CD4-positive, alpha-beta memory T cell (primary cell): ENCODE measurements around the gene PLD2. TPM values are rescaled to one million over a fixed set of nuclear protein-coding genes. Genes with fewer than 3 reads are reported as not detected.
A peak's percentile ranks its signal among the peaks of the same experiment; 100 is the strongest.

ENCODE experiments used
- CTCF ChIA-PET: fragments of 350-600 bp; sonication (Branson Sonifier 250); formaldehyde crosslinking; loops from one replicate; lab custom pipeline; 2021; ENCODE audit warnings: inconsistent platforms; ENCODE audit not compliant: partially characterized antibody; lab: Charles Lee
- POLR2A ChIA-PET: fragments of 350-600 bp; sonication (Branson Sonifier 250); formaldehyde crosslinking; loops from one replicate; lab custom pipeline; 2021; ENCODE audit not compliant: partially characterized antibody; lab: Charles Lee
- DNase-seq, 5 donors: peaks; one replicate each; pipeline versions ENCODE4 v3.0.0 to v3.0.0-alpha.2; 2020 to 2022; ENCODE audit warnings: mixed read lengths in 1 of 5
- H3K27ac ChIP-seq: one replicate; pipeline ENCODE4 v1.7.0; 2013; ENCODE audit warnings: low read depth, low read length
- H3K27me3 ChIP-seq: 2 replicates; pipeline ENCODE4 v1.7.0; 2013; ENCODE audit warnings: mild to moderate bottlenecking, low read length, moderate library complexity; ENCODE audit not compliant: insufficient read depth
- H3K36me3 ChIP-seq: 2 replicates; pipeline ENCODE4 v1.7.0; 2013; ENCODE audit warnings: mild to moderate bottlenecking, low read length, moderate library complexity; ENCODE audit not compliant: insufficient read depth
- H3K4me1 ChIP-seq: 2 replicates; pipeline ENCODE4 v1.7.0; 2013; ENCODE audit warnings: mild to moderate bottlenecking, low read length, moderate library complexity; ENCODE audit not compliant: insufficient read depth
- H3K4me3 ChIP-seq, 2 donors: one replicate each; pipeline ENCODE4 v1.7.0; 2013; ENCODE audit warnings: low read length in 2 of 2, mild to moderate bottlenecking in 1 of 2
- H3K9me3 ChIP-seq, 2 donors: one replicate each; pipeline ENCODE4 v1.7.0; 2013; ENCODE audit warnings: low read length in 2 of 2, control low read depth in 1 of 2; ENCODE audit not compliant: control insufficient read depth in 1 of 2
- H3K27ac Mint-ChIP-seq, 7 donors: one replicate each; pipeline ENCODE4 v1.8.0; 2020 to 2021; ENCODE audit warnings: mixed read lengths in 7 of 7, mild to moderate bottlenecking in 6 of 7, inconsistent platforms in 3 of 7, moderate library complexity in 3 of 7
- H3K27me3 Mint-ChIP-seq, 2 donors: one replicate each; pipeline ENCODE4 v1.8.0; 2020 to 2021; ENCODE audit warnings: mixed read lengths in 2 of 2
- H3K36me3 Mint-ChIP-seq, 2 donors: one replicate each; pipeline ENCODE4 v1.8.0; 2020 to 2021; ENCODE audit warnings: mixed read lengths in 2 of 2, inconsistent platforms in 1 of 2, mild to moderate bottlenecking in 1 of 2
- H3K4me1 Mint-ChIP-seq, 4 donors: one replicate each; pipeline ENCODE4 v1.8.0; 2020 to 2021; ENCODE audit warnings: mixed read lengths in 4 of 4, mild to moderate bottlenecking in 1 of 4
- H3K4me3 Mint-ChIP-seq, 8 donors: one replicate each; pipeline ENCODE4 v1.8.0; 2020 to 2021; ENCODE audit warnings: mixed read lengths in 8 of 8, mild to moderate bottlenecking in 7 of 8, moderate library complexity in 6 of 8, inconsistent platforms in 3 of 8
- H3K9me3 Mint-ChIP-seq, 8 donors: one replicate each; pipeline ENCODE4 v1.8.0; 2020 to 2021; ENCODE audit warnings: mixed read lengths in 8 of 8, mild to moderate bottlenecking in 5 of 8, inconsistent platforms in 3 of 8, moderate library complexity in 1 of 8
- intact Hi-C: fragments of 100-400 bp; cut with micrococcal nuclease; formaldehyde crosslinking; loops from one replicate; pipeline ENCODE4 v1.15.1; 2023
- polyA plus RNA-seq, 2 donors: library from polyadenylated mRNA; unstranded; fragments of 300-500 nt; fragmentation: Illumina TruSeq; gene quantifications; one replicate each; pipeline ENCODE4 v1.2.3, GENCODE V29; 2021
- total RNA-seq, 2 experiments: library from RNA; stranded (reverse); gene quantifications; one replicate each; pipeline ENCODE4 v1.2.3, GENCODE V29; 2021

Gene PLD2
- total and polyA plus RNA-seq, 4 experiments from 2014 or later: 1.9 to 37.5 (median 17.9) TPM

DNA sequence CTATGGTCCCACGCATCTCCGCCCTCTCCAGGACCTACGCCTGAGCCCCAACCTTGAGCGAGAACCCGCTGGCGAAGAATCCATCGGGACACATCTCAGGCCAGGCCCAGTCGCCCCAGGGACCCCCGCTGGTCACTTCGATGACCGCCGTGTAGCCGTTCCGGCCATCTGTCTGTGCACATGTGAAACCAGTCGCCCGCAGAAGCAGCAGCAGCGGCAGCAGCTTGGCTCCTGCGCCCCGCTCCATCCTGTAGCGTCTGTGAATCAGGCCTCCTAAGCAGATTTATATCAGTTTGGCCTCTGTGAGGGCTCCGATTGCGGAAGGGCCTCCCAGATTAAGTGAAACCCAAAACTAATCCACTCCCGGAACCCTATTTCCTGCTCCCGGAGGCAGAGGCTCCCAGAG lies 20.8 kb upstream of the PLD2 start, which contains the start of gene VMO1:
TSS of gene VMO1 (minus strand) at position 259 of the 406 bp plus-strand sequence. CDS start at position 247, 12 bp downstream.
- Histone ChIP-seq H3K4me3 (no peak within 1 kb of the TSS), H3K9me3 (no peaks in the 10 kb centered on the region), H3K4me1 (peaks cover 26% of the 10 kb centered on the region), H3K36me3 (no peaks in the 10 kb centered on the region), H3K27ac (no peak within 1 kb of the TSS), H3K27me3 (peaks cover 31% of the 10 kb centered on the region)
- intact Hi-C loops: no loop called here
- CTCF ChIA-PET: interaction anchor here (1.4 kb wide), 1 partner anchor 103 kb away, joined by 4 read pairs; no protein-coding TSS in a partner anchor
- H3K27ac Mint-ChIP-seq: peak within 1 kb of the TSS in 1 of 7 donors; percentile 13
- H3K4me1 Mint-ChIP-seq: peaks cover 9 to 41% (median 17%) of the 10 kb centered on the region in 4 donors
- POLR2A ChIA-PET: interaction anchor here (0.6 to 2.8 kb wide), 4 partner anchors 10 to 76 kb away, joined by 4 to 9 read pairs (median 6); partner anchors contain the start of genes ARRB2 and PSMB6
- no peak for DNase-seq
- peaks cover 0 to 2% of the 10 kb centered on the region in 2 donors for H3K36me3 Mint-ChIP-seq
- no peaks in the 10 kb centered on the region for H3K9me3 Mint-ChIP-seq
- peak within 1 kb of the TSS; percentile 32 to 74 (median 64) for H3K4me3 Mint-ChIP-seq
- H3K27me3 Mint-ChIP-seq: peaks cover 40 to 41% of the 10 kb centered on the region in 2 donors

DNA sequence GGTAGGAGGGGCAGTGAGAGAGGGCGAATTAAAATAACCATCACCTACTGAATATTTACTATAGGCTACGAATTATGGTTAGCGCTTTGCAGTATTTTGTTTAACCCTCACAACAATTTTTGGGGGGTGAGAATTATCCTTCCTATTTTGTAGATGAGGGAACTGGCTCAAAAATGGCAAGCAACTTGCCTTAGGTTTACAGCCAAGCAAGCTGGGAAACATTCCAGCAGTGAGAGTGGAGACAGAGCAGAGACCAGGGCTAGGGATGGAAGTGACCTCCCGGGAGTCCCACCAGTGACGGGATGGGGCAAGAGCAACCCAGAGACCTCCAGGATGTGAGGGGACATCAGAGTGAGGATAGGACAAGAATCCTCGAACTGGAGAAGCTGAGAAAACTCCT lies 20.4 kb upstream of the PLD2 start:
- peaks cover 0 to 2% of the 10 kb centered on the region in 2 donors for H3K36me3 Mint-ChIP-seq
- no peaks in the 10 kb centered on the region for H3K36me3 ChIP-seq
- ChIA-PET POLR2A (interaction anchor here (1.6 to 2.8 kb wide), 3 partner anchors 10 to 77 kb away, joined by 4 to 9 read pairs (median 9); partner anchors contain the start of genes ARRB2 and PSMB6), CTCF (interaction anchor here (0.7 to 1.4 kb wide), 2 partner anchors 53 to 102 kb away, joined by 3 to 4 read pairs; no protein-coding TSS in a partner anchor)
- H3K4me3 Mint-ChIP-seq: peak overlapping the region in 3 of 8 donors; percentile 24 to 45 (median 44)
- peak overlapping the region in 1 of 7 donors; percentile 4 for H3K27ac Mint-ChIP-seq
- peaks cover 31% of the 10 kb centered on the region for H3K27me3 ChIP-seq
- H3K27me3 Mint-ChIP-seq: peaks cover 40 to 41% of the 10 kb centered on the region in 2 donors
- H3K4me1 Mint-ChIP-seq: peaks cover 10 to 41% (median 17%) of the 10 kb centered on the region in 4 donors
- H3K4me3 ChIP-seq: no peak overlapping the region
- intact Hi-C loops: no loop called here
- peaks cover 26% of the 10 kb centered on the region for H3K4me1 ChIP-seq
- H3K9me3 ChIP-seq: no peaks in the 10 kb centered on the region
- no peak for DNase-seq
- H3K27ac ChIP-seq: no peak overlapping the region
- no peaks in the 10 kb centered on the region for H3K9me3 Mint-ChIP-seq

DNA sequence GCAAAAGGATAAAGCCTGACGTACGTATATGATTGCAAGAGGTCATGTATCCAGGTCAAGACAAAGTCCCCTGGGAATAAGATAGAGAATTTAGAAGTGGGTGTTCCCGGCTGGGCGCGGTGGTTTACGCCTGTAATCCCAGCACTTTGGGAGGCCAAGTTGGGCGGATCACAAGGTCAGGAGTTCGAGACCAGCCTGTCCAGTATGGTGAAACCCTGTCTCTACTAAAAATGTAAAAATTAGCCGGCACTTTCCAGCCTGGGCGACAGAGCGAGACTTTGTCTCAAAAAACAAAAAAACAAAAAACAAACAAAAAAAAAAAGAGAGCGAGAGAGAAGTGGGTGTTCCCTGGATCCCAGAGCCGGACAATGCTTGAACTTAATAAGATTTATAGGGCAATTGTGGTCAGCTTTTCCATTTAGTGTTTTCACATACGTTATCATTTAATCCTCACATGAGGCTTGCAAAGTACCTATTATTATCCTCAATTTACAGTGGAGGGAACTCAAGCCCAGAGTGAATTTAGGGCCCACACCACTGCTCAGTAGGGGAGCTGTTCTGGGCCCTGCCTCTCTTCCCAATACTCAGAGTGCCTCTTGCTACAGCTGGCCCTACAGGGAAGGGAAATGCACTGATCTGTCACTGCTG lies 18.7 kb upstream of the PLD2 start:
- H3K27me3 Mint-ChIP-seq: peaks cover 30 to 33% of the 10 kb centered on the region in 2 donors
- Histone ChIP-seq H3K4me1 (peaks cover 26% of the 10 kb centered on the region), H3K27me3 (peaks cover 25% of the 10 kb centered on the region), H3K9me3 (no peaks in the 10 kb centered on the region), H3K4me3 (no peak overlapping the region), H3K36me3 (no peaks in the 10 kb centered on the region), H3K27ac (no peak overlapping the region)
- H3K27ac Mint-ChIP-seq: peak overlapping the region in 3 of 7 donors; percentile 29 to 48 (median 47)
- POLR2A ChIA-PET: interaction anchor here (1.0 to 3.9 kb wide), 4 partner anchors 19 to 78 kb away, joined by 3 to 81 read pairs (median 33); partner anchors contain the start of genes ARRB2, MED11 and PLD2
- peaks cover 0 to 2% (median 0%) of the 10 kb centered on the region in 8 donors for H3K9me3 Mint-ChIP-seq
- H3K36me3 Mint-ChIP-seq: peaks cover 0 to 2% of the 10 kb centered on the region in 2 donors
- CTCF ChIA-PET: interaction anchor here (1.0 to 3.7 kb wide), 10 partner anchors 8 to 113 kb away, joined by 3 to 59 read pairs (median 18); partner anchors contain the start of genes ARRB2, C17orf107, CHRNE and MED11
- H3K4me3 Mint-ChIP-seq: peak overlapping the region in 7 of 8 donors; percentile 33 to 73 (median 61)
- no peak for DNase-seq
- peaks cover 10 to 41% (median 15%) of the 10 kb centered on the region in 4 donors for H3K4me1 Mint-ChIP-seq
- intact Hi-C loops: no loop called here

DNA sequence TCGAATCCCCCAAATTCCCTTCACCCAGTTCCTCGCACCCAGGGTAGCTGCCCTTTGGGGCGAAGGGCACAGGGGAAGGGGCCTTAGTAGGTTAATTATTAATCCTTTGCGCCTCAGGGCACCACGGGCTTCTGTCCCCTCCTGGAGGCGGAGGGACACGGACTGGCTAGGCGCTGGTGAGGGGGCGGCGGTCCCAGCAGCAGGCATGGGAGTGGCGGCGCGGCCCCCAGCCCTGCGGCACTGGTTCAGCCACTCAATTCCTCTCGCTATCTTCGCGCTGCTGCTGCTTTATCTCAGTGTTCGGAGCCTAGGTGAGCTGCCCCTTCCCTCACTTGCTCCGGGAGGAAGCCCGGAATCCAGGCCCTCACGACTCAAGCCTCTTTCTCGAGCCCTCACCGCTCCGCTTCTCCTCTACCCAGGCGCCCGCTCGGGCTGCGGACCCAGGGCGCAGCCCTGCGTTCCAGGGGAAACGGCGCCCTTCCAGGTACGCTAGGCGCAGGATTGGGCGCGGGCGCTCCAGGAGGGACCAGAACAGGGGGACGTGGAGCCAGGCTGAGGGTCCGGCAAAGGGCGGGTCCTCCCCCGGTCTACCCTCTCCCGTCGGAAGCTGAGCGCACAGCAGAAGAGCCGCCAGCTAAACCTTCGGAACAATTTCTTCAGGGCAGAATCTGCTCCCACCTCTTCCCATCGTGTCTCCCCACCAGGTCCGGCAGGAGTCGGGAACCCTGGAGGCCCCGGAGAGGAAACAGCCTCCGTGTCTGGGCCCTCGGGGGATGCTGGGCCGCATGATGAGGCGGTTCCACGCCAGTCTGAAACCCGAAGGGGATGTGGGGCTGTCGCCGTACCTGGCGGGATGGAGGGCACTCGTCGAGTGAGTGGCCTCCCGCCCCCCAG lies 17.9 kb upstream of the PLD2 start, which contains the start of gene GLTPD2:
TSS of gene GLTPD2 (plus strand) at position 158 of the 894 bp plus-strand sequence. CDS start at position 206, 48 bp downstream.
- ChIA-PET POLR2A (interaction anchor here (0.5 to 3.9 kb wide), 23 partner anchors 9 to 897 kb away, joined by 3 to 81 read pairs (median 7); partner anchors contain the start of genes ARRB2, C17orf107, CXCL16 and MED11), CTCF (interaction anchor here (0.6 to 3.7 kb wide), 30 partner anchors 7 to 191 kb away, joined by 3 to 59 read pairs (median 8); partner anchors contain the start of genes ARRB2, C17orf107, CHRNE and MED11)
- H3K4me1 ChIP-seq: peaks cover 26% of the 10 kb centered on the region
- peak within 1 kb of the TSS; percentile 72 for H3K27ac ChIP-seq
- DNase-seq: no peak
- Mint-ChIP-seq H3K9me3 (peaks cover 0 to 2% (median 0%) of the 10 kb centered on the region in 8 donors), H3K4me1 (peaks cover 12 to 41% (median 15%) of the 10 kb centered on the region in 4 donors), H3K27me3 (peaks cover 27 to 28% of the 10 kb centered on the region in 2 donors), H3K4me3 (peak within 1 kb of the TSS; percentile 67 to 78 (median 73)), H3K27ac (peak within 1 kb of the TSS in 4 of 7 donors; percentile 27 to 72 (median 48)), H3K36me3 (peaks cover 0 to 2% of the 10 kb centered on the region in 2 donors)
- peaks cover 18% of the 10 kb centered on the region for H3K27me3 ChIP-seq
- peak within 1 kb of the TSS; percentile 29 to 60 for H3K4me3 ChIP-seq
- intact Hi-C loops: no loop called here
- H3K36me3 ChIP-seq: no peaks in the 10 kb centered on the region
- H3K9me3 ChIP-seq: no peaks in the 10 kb centered on the region

- Mint-ChIP-seq H3K4me3 (peak overlapping the region; percentile 67 to 78 (median 72)), H3K36me3 (peaks cover 0 to 2% of the 10 kb centered on the region in 2 donors), H3K27ac (peak overlapping the region in 3 of 7 donors; percentile 27 to 72 (median 44)), H3K9me3 (peaks cover 0 to 2% (median 0%) of the 10 kb centered on the region in 8 donors), H3K4me1 (peaks cover 12 to 41% (median 15%) of the 10 kb centered on the region in 4 donors), H3K27me3 (peaks cover 23 to 24% of the 10 kb centered on the region in 2 donors)
- Histone ChIP-seq H3K9me3 (no peaks in the 10 kb centered on the region), H3K27ac (peak overlapping the region; percentile 72), H3K27me3 (peaks cover 12% of the 10 kb centered on the region), H3K4me3 (peak overlapping the region; percentile 29 to 60), H3K4me1 (peaks cover 26% of the 10 kb centered on the region), H3K36me3 (no peaks in the 10 kb centered on the region)
- CTCF ChIA-PET: interaction anchor here (0.6 to 3.7 kb wide), 31 partner anchors 8 to 190 kb away, joined by 3 to 59 read pairs (median 8); partner anchors contain the start of genes ARRB2, C17orf107, CHRNE and MED11
- no peak for DNase-seq
- intact Hi-C loops: no loop called here
- POLR2A ChIA-PET: interaction anchor here (0.5 to 3.9 kb wide), 24 partner anchors 10 to 897 kb away, joined by 3 to 81 read pairs (median 6); partner anchors contain the start of genes ARRB2, C17orf107, CXCL16 and MED11
Measured at GRCh38 chr17:4789701-4789950, 17.3 kb upstream of the PLD2 start.
